D341Med (cell line): ENCODE measurements around the gene CCDC154.
"Not testable (repeated sequence)": the region's sequence is repeated elsewhere in the genome, so short reads cannot be mapped to it uniquely, and the experiment has no call there.

Experiments used
- DNase-seq: peaks from one replicate; pipeline ENCODE4 v3.0.0; 2012; ENCODE audit warnings: low spot score

CCDC154 gene

GRCh38 chr16:1455190-1456171 is 11.1 kb upstream of the CCDC154 start:
- DNase-seq, result no peak

GRCh38 chr16:1454561-1454960 is 10.2 kb upstream of the CCDC154 start:
- DNase-seq, result no peak

- DNase-seq, result no peak
Observed at GRCh38 chr16:1453316-1453715, 9.0 kb upstream of the CCDC154 start.

- DNase-seq, result no peak
Observed at GRCh38 chr16:1452530-1452929, 8.2 kb upstream of the CCDC154 start.

GRCh38 chr16:1451702-1452392 is 7.5 kb upstream of the CCDC154 start:
- no peak for DNase-seq

- DNase-seq, result no peak
Observed at GRCh38 chr16:1450841-1451240, 6.5 kb upstream of the CCDC154 start.

GRCh38 chr16:1450218-1450617 is 5.9 kb upstream of the CCDC154 start:
- DNase-seq, result no peak

- DNase-seq, result no peak
Observed at GRCh38 chr16:1449201-1449788, 4.9 kb upstream of the CCDC154 start.

GRCh38 chr16:1448536-1449116 is 4.3 kb upstream of the CCDC154 start:
- DNase-seq, result no peak

GRCh38 chr16:1447965-1448364 is 3.6 kb upstream of the CCDC154 start:
- no peak for DNase-seq

GRCh38 chr16:1446296-1447080 is 2.1 kb upstream of the CCDC154 start:
- no peak for DNase-seq

- DNase-seq, result no peak
Observed at GRCh38 chr16:1445518-1446203, 1.3 kb upstream of the CCDC154 start.

- no peak for DNase-seq
Observed at GRCh38 chr16:1444730-1445517, 568 bp upstream of the CCDC154 start.

- no peak for DNase-seq
Observed at GRCh38 chr16:1443403-1443973, 868 bp downstream of the CCDC154 start.

GRCh38 chr16:1442697-1443096 is 1.7 kb downstream of the CCDC154 start:
- no peak for DNase-seq

- DNase-seq, result no peak
Observed at GRCh38 chr16:1441391-1441829, 2.9 kb downstream of the CCDC154 start.

GRCh38 chr16:1439699-1440074 is 4.7 kb downstream of the CCDC154 start:
- not testable (repeated sequence) for DNase-seq

- no peak for DNase-seq
Observed at GRCh38 chr16:1439058-1439698, 5.2 kb downstream of the CCDC154 start.
